ENCODE data around the gene NR3C2. TPM values are rescaled to one million over a fixed set of nuclear protein-coding genes. Genes with fewer than 3 reads are reported as not detected.

NR3C2 gene
- total RNA-seq, 2 donors from 2014 or later = 10.0 to 11.2 TPM

- no peak for DNase-seq (ENCODE audit: low spot score)
- intact Hi-C loops (cut with DNase I) = no loop called here
Measured at GRCh38 chr4:148054275-148054674, 387.9 kb downstream of the NR3C2 start.

GRCh38 chr4:148053298-148054003, 388.8 kb downstream of the NR3C2 start:
- intact Hi-C loops (cut with DNase I) = no loop called here
- no peak for DNase-seq (ENCODE audit: low spot score)

DNA sequence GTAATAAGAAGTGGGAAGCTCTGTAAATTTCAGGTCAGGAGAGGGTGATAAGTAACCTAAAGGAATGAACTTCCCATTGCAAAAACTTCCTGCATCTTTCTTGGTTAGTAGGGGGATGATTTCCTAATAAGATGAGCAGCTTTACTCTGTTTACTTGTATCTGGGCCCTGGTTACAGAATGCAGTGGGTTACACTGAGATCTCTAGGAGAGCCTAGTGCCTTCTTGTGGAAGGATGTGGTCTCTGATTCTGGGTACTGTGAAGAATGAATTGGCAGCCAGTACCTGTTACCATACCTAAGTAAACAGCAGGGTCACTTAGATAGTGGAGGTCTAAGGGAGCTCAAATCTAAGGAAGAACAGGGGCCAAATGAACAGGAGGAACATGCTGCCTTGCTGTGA, 389.8 kb downstream of the NR3C2 start:
- intact Hi-C loops (cut with DNase I) = no loop called here
- no peak for DNase-seq (ENCODE audit: low spot score)

DNA sequence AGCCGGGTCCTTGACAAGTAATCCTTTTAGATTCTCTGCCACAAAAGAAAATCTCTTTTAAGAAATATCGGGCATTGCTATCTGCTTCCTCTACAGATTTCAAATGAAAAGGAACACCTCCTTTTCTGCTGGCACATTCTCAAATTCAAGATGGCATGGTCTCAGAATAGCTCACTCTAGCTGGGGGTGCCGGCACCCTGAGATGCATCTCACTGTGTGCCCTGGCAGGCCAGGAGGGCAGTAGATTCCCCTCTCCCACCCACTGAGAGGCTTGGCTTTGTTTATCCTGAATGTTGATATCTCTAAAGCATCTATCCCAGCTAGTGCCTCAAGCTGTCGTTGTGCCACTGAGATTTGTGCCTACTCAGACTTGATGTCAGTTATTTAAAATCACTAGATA, 390.8 kb downstream of the NR3C2 start:
- intact Hi-C loops (cut with DNase I) = no loop called here
- no peak for DNase-seq (ENCODE audit: low spot score)

DNA sequence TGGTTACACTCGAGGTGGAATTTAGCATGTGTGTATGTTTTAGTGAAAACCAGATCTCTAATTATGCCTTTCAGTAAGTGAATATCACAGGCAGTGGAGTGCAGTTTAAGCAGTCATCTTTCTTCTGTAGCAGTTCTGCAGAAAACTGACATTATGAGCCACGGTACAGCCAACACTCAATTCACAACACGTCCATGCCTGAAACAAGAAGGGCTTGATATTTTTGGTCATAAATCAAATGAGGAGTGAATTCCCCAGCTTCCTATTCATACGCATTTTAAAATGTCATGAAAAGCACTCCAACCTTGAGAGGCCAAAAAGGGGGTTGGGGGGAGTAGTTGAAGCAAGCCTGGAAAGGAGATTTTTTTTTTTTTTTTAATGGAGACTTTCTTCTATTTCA, 393.6 kb downstream of the NR3C2 start:
- intact Hi-C loops (cut with DNase I) = no loop called here
- DNase-seq (ENCODE audit: low spot score) = no peak

DNA sequence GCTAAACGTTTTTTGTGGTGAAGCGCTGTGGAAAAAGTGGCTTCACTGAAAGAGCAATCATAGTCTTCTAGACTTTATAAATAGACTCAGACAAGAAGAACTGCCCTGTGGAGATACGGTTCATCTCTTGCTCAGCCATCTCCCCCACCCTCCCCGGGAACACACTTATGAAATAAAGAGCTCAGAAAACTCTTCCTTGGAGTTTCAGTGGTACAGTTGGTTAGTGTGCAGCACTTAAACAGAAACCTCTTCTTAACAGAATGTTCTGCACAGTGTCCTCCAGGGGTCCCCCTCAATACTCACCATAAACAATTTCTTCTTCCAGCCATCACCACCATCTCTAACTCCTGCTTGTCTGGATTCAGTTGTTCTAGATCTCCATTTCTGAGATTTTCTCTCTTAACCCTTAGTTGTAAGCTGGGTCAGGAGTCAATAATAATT, 397.3 kb downstream of the NR3C2 start:
- intact Hi-C loops (cut with DNase I) = no loop called here

DNA sequence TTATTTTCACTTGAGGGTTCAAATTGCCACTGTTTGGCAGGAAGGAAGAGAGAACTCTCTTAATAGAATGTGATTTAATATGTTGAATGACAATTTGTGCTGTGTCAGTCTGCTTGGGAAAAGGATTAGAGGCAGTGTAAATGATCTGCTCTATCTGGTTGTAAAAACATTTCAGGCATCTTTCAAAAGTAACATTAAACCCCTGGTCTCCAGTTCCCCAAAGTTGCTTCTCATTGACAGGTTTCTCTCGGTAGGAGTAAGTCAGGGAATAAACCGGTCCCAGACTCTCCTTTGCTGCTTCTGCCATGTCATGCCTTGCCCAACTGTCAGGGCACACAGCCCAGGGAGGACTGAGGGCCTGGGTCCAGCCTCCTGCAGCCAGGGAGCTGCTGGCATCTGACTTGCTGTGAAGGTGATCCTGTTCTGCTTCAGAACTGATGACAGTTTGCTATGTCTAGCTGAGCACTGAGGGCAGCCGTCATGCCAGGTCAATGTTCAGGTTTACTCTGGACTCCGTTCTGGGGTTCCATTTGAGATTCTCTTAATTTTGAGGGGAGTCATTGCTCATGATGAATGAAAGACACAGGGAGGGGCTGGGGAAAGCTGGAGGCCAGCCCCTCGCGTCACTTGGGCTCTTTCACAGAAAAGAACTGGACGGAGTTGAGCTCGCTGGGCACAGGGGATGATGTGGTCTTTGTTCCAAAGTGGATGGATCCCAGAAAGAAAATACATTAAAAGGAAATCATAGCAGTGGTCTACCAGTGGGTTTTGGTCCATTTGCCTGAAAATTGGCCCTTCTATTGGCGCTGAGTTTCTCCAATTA, 397.9 kb downstream of the NR3C2 start:
- no peak for DNase-seq (ENCODE audit: low spot score)
- intact Hi-C loops (cut with DNase I) = no loop called here

More for the DNA sequence above, 397.3 kb downstream of the NR3C2 start:
- DNase-seq (ENCODE audit: low spot score) = no peak

DNA sequence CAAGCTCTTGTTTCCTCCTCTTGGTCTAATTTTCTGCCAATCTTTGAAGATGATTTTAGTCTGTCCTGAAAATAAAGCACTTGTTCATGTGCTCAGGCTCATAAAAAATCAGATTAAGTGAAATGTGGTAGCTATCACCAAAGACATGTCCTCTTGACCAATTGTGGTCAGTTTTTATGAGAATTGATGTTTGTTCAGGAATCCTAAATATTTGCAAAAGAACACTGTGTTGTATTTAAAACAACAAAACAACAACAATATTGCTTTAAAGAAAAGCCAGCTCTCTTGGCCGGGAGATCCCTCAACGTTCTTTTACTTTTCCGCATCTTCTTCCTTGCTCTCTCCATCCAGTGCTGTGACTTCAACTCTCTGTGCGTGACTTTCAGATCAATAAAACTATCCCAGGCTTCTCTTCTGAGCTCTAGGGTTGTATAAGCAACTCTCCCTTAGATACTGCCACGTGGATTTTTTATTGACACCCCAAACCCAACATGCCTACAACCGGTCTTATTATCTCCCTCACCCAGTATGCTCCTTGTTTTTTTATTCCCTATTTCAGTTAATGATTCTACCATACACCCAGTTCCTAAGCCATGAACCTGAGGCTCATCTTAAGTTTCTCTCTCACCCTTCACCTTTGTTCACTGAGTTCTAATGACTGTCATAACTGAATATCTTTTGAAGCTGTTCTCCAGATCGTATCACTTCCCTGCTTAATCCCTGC, 400.4 kb downstream of the NR3C2 start:
- intact Hi-C loops (cut with DNase I) = no loop called here
- DNase-seq (ENCODE audit: low spot score) = no peak

DNA sequence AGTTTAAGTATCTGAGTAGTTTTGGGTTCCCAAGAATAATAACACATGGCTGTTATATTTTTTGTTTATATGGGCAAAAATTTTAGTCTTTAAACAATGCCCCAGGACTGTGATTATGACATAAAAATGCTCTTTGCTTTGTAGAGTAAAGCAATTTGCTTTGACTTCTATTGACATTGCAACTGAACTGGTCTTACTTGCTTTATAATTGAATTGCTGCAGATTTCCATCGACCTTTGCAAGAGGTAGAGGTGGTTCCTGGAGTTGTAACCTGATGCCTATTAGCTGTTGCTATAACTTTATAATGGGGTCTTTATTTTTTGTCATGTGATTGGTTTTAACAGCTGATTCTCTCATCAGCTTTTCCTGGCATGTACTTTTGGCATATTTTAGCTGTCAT, 407.4 kb downstream of the NR3C2 start:
- intact Hi-C loops (cut with DNase I) = no loop called here
- no peak for DNase-seq (ENCODE audit: low spot score)

GRCh38 chr4:148030193-148030873, 411.9 kb downstream of the NR3C2 start:
- intact Hi-C loops (cut with DNase I) = no loop called here
- no peak for DNase-seq (ENCODE audit: low spot score)

DNA sequence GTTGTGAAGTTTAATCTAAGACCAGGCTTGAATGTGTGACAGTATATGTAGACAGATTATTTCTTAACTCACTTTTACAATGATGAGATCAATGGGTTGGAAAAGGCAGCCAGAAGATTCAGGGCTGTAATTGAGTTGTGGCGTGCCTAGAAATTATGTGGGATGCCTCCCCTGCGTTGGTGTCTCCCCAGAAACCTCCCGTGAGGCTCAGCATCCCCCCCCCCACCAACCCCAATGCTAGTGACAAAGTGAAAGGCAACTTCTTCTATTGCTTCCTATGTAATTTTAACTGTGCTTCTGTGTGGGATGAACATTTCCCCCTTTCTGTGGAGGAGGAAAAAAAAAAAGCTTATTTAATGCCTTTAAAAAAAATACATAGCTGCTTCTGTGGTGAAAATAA, 412.4 kb downstream of the NR3C2 start:
- DNase-seq (ENCODE audit: low spot score) = no peak
- intact Hi-C loops (cut with DNase I) = no loop called here
